ENCODE measurements around the gene PROB1. TPM values are rescaled to one million over a fixed set of nuclear protein-coding genes. Genes with fewer than 3 reads are reported as not detected.
"Not testable (repeated sequence)": the region's sequence is repeated elsewhere in the genome, so short reads cannot be mapped to it uniquely, and the experiment has no call there.

The PROB1 gene
- total RNA-seq, 1 donor from 2014 or later, result 1.6 TPM

DNA sequence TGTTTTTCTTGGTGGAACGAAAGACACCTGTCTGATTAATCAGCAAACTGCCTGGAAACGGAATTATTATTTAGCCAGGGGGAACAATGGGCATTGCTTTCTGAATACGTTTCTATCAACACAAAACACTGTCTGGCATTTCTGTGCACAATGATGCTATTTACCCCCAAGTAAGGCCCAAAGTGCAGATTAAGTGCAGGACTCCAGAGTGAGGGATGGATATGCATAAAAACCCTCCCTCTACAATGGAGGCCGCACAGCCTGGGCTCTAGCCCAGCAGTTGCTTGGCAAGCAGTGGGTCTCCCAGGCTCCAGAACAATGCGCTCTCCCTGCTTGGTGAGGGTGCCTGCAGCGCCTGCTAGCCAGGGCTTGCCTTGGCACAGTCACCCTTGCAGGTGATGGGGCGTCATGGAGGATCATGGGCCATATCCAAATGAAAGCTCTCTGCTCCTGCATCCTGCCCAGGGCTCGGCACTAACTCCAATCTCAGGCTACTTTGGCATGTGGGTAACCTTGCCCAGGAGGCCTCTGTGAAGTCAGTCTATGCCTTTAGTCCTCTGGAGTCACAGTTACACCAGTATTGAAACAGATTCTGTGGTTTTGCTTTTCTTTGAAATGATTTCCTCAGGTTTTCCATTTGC lies 20.4 kb upstream of the PROB1 start:
- DNase-seq (ENCODE audit: low spot score) (no peak), ATAC-seq (peak; percentile 40)
- intact Hi-C loops (cut with DNase I), result no loop called here

DNA sequence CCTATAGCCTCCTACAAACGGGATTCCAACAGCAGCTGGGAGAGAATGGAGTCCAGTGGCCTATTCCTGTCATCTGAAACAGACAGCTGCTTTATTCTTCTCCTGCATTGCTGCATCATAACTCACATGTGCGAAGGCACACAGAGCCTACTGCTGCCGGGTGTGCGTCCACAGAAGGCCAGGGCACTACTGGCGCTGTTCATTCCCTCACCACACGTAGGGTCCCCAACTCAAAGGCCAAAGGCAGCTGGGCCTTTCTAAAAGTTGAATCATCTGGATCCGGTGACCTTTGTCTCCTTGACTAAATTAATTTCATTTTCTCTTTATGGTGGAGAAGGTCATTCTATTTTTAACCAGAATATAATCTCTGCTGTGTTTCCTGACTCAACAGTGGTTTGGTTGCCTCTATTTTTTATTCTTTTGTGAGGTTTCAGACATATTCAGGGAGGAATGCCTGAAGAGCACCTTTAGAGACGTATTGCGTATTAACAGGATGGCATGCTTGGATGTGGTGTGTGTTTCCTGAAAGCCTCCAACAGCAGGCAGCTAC lies 19.8 kb upstream of the PROB1 start:
- DNase-seq (ENCODE audit: low spot score), result no peak
- intact Hi-C loops (cut with DNase I), result no loop called here
- peak; percentile 46 for ATAC-seq

DNA sequence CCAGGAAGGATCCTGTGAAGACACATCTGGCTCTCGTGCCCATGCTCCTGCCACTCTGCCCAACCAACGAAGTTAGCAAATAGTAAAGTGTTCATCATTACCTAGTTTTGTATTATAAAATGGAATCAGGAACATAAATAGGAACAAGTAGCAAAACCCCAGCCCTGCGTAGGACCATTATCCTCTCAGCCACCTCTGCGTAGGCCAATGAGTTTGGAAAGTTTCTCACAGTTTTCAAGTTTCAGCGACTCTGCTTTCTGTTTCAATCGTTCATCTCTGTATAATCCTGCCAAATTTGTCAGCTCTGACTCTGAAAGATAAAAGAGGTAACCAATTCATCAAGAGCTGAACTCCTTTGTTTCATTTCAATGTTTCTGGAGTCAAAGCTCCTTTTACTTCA lies 19.1 kb upstream of the PROB1 start:
- ATAC-seq, result no peak
- intact Hi-C loops (cut with DNase I), result no loop called here
- no peak for DNase-seq (ENCODE audit: low spot score)

DNA sequence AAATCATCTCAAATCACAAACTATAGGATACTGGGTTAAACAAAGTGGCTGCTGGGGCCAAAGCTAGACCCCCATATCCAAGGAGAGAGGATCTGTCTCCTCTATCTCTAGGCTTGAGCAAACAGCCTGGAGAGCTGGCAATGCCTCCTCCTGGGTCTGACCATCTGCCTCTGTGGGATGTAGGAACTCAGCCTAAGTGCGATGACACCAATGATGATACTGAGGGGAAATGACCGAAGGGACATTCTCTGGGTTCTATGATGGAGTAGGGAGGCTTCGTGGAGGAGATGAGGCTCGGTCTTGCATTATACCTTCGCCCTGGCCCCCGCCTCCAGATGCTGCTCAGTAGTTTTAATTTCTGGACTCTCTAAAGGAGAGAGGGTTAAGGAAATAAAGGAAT lies 18.2 kb upstream of the PROB1 start:
- ATAC-seq, result no peak

DNA sequence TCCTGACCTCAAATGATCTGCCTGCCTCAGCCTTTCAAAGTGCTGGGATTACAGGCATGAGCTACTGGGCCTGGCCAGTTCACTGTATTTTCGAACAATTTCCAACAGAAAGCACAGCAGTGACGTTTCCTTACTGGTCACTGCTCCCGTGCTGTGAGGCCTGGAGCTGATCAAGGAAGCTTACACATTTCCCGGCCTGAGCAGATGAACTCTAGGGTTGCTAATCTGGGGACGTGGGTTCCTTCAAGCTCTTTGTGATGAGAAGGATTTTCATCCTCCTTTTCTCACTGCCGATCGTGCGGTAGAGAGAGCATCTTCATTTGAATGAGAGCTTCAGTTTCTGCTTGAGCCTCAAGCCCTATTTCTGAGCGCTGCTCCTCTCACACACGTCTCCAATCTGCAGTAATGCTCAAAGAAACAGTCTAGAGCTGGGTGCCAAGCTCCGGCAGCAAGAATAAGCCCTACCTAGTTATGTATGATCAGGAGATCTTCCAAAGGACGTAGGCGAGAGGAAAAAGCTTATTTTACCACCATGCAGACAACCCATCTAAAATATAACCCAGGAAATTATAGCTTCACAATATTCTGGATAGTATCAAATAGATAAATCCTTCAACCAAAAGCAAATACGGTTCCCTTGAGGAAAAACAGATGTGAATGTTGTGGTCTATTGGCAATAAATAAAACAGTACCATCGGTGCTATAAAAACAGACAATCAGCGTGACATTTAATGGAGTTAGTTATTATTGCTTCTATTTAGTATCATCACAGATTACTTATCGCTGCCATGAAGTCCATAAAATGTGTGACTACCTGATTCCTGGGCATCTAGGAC lies 16.3 kb upstream of the PROB1 start:
- DNase-seq (ENCODE audit: low spot score) (no peak), ATAC-seq (no peak)
- intact Hi-C loops (cut with DNase I), result no loop called here

More for the DNA sequence above, 18.2 kb upstream of the PROB1 start:
- intact Hi-C loops (cut with DNase I), result no loop called here
- DNase-seq (ENCODE audit: low spot score), result no peak

DNA sequence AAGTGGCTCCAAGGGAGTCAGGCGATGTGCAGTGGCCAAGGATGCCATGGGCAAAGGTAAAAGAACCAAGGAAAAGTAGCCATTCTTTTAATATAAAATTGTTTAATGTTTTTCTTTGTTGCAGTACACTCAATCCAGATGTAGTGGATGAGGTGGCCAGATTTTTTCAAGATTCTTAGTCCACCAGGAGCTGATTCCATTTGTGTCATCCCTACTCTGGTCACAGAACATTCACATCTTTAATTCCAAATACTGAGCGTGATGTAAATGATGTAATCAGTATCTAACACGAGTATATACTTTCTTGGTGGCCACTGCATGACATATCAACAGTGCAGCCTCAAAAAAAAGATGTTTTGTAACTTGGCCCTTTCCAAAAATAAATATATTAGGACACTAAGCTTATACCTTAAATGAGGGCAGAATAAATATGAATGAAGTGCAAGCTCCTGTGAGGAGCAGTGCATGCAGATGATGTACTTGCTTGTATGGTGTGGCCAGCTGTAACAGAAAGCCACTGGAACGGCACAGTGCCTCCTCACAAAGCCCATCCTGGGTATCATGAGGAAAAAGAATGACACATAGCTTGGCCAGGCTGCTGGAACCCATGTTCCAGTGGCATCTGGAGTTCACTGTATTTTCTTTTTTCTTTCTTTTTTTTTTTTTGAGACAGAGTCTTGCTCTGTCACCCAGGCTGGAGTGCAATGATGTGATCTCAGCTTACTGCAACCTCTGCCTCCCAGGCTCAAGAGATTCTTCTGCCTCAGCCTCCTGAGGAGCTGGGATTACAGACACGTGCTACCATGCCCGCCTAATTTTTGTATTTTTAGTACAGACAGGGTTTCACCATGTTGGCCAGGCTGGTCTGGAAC lies 15.5 kb upstream of the PROB1 start:
- no peak for ATAC-seq
- intact Hi-C loops (cut with DNase I), result no loop called here
- DNase-seq (ENCODE audit: low spot score), result no peak

DNA sequence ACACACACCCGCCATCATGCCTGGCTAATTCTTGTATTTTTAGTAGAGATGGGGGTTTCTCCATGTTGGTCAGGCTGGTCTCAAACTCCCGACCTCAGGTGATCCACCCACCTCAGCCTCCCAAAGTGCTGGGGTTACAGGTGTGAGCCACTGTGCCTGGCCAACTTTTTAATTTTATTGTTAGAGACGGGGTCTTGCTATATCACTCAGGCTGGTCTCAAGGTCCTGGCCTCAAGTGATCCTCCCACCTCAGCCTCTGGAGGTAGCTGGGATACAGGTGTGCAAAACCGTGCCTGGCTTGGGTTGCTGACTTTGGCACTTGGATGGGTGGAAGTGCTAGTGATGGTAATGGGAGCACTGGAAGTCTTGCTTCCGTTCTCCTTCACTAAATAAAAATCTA lies 14.2 kb upstream of the PROB1 start:
- ATAC-seq; DNase-seq (ENCODE audit: low spot score); intact Hi-C loops (cut with DNase I): not testable (repeated sequence)

DNA sequence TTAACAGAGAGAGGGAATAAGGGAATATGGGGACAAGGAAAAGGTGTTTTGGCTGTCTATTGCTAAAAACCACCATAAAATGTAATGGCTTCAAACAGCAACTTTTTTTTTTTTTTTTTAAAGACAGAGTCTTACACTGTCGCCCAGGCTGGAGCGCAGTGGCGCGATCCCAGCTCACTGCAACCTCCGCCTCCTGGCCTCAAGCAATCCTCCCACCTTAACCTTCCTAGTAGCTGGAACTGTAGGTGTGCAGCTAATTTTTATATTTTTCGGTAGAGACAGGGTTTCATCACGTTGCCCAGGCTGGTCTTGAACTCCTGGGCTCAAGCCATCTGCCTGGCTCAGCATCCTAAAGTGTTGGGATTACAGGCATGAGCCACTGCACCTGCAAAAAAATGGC lies 13.3 kb upstream of the PROB1 start:
- DNase-seq (ENCODE audit: low spot score) (no peak), ATAC-seq (no peak)
- intact Hi-C loops (cut with DNase I), result no loop called here

DNA sequence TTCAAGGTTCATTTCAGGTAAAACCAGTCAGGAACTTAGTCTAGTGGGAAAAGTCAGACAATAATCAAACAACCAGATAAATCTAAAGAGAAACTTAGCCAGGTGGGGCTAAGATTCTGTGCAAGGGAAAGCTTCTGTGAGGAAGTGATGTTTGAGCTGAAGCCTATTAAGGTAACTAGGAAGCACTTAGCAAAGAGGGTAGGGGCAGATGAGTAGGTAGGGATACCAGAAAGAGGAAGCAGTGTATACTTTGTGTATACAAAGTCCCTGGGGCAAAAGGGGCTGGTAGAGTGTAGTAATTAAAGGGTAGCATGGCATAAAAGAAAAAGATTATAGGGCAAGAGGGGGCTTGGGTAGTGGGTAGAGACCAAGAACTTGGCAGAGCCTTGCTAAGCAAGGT lies 12.6 kb upstream of the PROB1 start:
- DNase-seq (ENCODE audit: low spot score), result no peak
- ATAC-seq, result no peak

DNA sequence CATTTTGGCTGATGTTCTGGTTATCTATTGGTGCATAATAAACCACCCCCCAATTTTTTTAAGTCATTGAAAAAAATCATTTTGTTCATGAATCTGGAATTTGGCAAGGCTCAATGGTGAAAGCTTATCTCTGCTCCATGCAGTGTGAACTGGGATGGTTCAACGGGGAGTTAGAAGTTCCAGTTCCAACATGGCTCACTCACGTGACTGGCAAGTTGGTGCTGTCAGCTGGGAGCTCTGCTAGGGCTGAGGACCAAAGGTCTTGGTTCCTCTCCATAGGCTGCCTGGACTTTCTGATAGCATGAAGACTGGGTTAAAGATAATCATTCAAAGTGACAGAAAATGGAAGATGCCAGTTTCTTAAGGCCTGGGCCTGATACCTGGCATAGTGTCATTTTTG lies 12.1 kb upstream of the PROB1 start:
- no peak for ATAC-seq
- intact Hi-C loops (cut with DNase I), result no loop called here
- DNase-seq (ENCODE audit: low spot score), result peak; percentile 0

More for the DNA sequence above, 12.6 kb upstream of the PROB1 start:
- intact Hi-C loops (cut with DNase I), result no loop called here

DNA sequence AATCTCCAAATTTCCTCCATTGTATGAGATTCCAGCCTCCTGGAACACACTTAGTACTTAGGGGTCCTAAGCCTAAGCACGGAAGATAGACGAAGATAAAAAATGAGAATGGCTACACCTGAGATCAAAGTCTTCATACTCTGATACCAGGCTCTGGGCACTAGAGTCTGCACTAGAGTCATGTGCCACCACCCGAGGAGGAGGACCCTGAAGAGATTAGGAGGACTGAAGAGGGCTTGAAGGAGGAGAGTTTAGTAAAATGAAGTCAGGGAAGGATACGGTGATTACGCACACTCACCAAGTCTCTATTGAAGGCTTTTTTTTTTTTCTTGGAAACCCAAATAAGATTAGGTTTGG lies 9.6 kb upstream of the PROB1 start:
- intact Hi-C loops (cut with DNase I), result no loop called here
- no peak for ATAC-seq

DNA sequence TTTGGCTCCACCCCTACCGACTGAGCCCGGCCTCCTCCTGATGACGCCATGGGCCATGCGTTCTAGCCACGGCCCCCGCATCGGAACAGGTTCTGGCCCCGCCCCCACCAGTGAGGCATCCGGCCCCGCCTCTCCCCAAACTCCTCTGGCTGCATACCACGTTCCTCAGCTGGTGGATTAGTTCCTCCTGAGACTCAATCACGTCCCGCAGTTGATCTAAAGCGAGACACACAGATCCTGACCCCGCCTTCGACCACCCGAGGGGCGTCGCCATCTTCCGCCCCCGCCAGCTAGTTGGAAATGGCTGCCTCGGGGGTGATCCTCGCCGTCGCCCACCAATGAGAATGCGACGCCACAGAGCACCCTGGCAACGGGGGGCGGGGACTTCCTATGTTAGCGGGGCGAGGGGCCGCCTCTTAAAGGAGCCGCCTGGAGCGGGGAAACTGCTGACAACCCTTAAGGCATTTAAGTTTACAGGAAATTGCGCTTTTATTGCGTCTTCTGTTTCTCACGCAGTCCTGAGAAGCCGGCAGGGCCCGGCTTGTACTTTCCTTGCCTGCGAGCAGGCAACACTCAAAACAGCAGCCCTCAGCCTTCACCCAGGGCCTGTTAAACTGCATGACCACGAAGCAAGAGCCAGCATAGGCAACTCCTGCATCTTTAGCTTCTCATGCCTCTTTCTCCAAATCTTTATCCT lies 9.0 kb upstream of the PROB1 start, which contains the start of gene SPATA24:
Gene SPATA24, minus strand, starts transcription at position 303 of the 697 bp plus-strand sequence. Its CDS starts 29 bp downstream, at position 274.
- peak; percentile 98 for ATAC-seq
- intact Hi-C loops (cut with DNase I), result no loop called here
- peak; percentile 99 for DNase-seq (ENCODE audit: low spot score)

More for the DNA sequence above, 9.6 kb upstream of the PROB1 start:
- DNase-seq (ENCODE audit: low spot score), result no peak

DNA sequence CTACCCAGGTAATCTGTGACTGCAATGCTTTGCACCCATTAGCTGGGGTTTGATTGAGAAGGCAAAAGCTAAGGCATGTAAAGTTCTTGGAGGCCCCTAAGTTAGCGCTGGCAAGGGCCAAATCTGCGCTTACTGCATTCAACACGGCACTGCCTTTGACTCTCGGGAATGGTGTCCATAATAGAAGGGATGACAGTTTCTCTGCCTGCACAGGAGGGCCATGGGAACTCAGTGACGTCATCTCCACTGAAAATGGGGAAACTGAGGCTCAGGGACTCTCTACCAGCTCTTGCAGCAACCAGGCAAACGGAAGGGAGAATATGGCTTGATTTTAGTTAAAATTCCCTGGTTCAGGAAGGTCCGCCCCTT lies 8.5 kb upstream of the PROB1 start:
- ATAC-seq (no peak), DNase-seq (ENCODE audit: low spot score) (no peak)
- intact Hi-C loops (cut with DNase I), result no loop called here

DNA sequence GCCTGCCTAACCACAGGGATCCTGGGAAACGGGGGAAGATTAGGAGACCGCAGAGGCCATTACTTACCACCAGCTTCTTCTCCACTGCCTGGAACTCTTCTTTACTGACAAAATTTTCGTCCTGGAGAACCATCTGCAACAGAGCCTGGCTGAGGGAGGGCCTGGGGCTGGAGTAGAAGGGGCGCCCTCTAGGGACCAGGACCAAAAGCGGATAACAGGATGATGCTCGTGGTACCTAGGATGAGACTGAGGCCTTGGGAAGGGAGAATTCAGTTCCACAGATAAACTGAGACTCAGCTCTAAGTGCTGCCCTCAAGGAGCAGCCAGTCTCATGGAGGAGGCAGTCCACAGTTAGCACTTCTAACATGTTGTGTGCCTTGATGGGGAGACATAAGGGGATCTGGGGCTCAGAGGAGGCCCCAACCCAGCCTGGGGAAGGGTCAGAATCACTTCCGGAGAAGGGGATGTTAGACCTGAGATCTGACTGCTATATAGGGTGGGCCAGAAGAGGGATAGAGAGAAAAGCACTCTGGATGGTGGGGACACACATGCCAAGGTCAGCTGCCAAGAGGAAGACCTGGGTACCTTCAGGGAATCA lies 7.8 kb upstream of the PROB1 start:
- DNase-seq (ENCODE audit: low spot score) (no peak), ATAC-seq (no peak)
- intact Hi-C loops (cut with DNase I), result no loop called here

DNA sequence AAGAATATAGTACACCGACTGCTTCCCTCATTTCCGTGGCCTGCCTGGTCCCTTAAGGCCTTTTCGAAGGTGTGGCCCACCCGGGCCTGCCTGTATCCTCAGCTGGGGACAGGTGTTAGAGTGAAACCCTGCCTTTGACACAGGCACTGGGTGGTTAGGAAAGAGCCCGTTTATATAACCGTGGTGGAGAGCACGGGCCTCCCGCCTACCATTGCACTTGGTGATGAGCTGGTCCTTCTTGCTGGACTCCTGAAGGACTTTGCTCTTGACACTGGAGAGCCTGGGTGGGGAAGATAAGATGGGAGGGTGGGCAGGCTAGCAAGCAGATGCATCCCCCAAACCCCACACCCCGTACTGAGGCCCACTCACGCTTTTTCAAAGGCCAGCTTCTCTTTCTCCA lies 6.6 kb upstream of the PROB1 start:
- intact Hi-C loops (cut with DNase I), result no loop called here
- ATAC-seq (no peak), DNase-seq (ENCODE audit: low spot score) (no peak)

DNA sequence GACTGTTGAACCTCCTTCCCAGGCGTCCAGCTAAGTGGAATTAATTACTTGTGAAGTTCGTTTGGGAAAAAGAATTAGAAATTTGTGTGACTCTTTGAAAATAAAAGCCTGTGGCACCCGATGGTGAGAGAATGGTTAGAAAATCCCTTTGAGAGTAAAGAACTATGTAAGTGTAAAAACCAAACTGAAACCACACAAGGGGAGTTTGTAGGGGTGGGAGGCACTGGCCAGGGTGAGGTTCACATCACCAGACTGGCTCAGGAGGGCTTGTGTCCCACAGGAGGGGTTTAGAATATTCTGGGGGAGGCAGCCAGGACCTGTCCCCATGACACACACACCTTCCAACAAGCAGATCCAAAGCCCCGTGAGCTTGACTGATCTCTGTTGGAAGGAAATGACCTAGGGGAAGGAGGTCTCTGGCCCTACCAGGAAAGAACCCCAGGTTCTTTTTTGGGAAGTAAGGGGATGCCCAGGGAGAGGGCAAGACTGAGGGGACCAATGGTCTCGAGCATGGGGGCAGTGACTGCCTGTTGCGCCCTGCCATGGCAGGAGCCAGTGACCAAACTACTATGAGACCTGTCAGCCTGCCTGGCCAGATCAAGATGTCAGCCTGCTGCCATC lies 4.7 kb upstream of the PROB1 start:
- intact Hi-C loops (cut with DNase I), result no loop called here
- DNase-seq (ENCODE audit: low spot score) (no peak), ATAC-seq (no peak)

DNA sequence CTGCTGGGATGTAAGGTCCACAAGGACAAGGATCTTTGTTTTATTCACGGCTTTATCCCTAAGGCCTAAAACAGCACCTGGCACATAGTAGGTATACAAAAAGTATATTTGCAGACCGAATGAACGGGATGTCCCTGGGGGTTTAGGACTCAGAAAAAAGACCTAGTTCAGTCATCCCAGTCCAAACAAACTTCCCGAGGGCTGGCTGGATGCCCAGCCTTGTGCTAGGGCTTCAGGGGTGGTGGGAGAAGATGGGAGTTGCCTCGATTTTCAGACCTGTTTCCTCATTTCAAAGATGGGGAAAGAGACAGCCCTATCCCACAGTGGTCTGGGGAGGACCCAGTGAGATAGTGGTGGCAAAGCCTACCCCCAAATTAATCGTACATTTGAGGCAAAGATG lies 3.0 kb upstream of the PROB1 start:
- intact Hi-C loops (cut with DNase I), result no loop called here

DNA sequence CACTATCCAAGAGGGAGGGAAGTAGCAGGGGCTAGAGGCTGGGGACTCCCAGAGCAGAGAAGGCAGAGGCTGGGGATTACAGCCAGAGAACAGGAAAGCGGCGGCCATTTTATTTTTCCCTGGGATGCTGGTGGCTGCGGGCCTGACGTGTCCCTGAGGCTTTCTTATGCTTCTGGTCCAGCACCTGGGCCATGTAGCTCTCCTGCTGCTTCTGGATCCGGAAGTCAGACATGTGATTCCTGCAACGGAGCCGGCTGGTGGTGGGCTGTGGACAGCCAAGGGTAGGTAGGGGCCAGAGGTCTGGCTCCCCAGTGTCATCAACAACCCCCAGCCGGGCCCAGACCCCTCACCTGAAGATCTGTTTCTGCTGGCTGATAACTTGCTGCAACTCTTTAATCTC lies 1.8 kb upstream of the PROB1 start:
- DNase-seq (ENCODE audit: low spot score), result no peak
- intact Hi-C loops (cut with DNase I), result no loop called here
- ATAC-seq, result no peak

More for the DNA sequence above, 3.0 kb upstream of the PROB1 start:
- DNase-seq (ENCODE audit: low spot score) (no peak), ATAC-seq (no peak)

Measured in sciatic nerve (tissue), 2 donors.